CD4-positive, alpha-beta T cell treated with Interleukin-6 for 4 hours (primary cell): ENCODE results near the gene CROCC.

Source experiments
- DNase-seq: peaks from one replicate; pipeline ENCODE4 v3.0.0-alpha.2; 2020; ENCODE audit warnings: mixed read lengths

CROCC gene

DNA sequence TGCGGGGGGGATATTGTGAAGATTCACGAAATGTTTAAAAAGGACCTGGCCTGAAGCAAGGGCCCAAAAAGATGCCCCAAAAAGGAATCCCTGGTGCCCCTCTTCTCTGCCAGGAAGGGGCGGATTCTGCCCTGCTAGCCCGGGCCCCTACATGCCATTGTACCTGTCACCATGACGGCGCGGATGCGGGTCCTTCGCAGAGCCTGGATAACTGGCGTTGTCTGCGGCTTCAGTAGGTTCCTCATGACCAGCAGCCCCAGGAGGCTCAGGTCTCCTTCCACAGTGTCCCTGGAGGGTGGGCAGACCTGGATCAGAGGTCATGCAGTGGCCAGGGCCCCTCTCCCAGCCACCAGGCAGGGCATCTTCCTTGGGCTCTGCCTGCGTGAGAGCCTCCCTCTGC lies 69.8 kb downstream of the CROCC start:
- no peak for DNase-seq

DNA sequence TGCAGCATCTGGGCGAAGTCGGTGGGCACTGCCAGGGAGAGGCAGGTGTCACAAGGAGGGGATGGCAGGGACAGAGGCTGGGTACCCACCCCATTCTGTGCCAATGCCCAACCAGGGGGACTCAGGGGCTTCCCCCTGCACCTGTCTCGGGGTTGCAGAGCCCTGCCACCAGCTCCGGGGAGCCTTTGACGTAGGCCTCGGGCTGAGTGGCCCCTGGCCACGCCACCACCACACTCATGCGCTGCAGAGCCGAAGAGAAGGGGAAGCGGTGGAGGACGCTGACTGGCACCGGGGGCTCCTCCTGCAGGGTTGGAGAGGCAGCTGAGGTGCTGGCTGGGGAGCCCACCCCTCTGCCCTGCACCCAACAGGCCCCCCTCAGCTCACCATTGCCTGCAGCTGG lies 70.4 kb downstream of the CROCC start:
- no peak for DNase-seq

DNA sequence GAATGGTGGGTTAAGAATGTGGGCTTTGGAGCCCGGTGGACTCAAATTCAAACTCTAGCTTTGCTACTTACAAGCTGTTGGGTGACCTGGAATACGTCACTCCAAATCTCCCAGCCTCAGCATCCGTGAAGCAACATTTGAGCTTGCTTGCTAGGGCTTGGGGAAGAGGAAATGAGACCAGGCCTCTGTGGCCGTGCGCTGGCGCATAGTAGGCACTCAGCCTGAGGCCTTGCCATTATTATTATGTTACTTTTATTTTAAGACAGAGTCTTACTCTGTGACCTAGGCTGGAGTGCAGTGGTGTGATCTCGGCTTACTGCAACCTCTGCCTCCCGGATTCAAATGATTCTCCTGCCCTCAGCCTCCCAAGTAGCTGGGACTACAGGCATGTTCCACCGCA lies 70.9 kb downstream of the CROCC start:
- no peak for DNase-seq

DNA sequence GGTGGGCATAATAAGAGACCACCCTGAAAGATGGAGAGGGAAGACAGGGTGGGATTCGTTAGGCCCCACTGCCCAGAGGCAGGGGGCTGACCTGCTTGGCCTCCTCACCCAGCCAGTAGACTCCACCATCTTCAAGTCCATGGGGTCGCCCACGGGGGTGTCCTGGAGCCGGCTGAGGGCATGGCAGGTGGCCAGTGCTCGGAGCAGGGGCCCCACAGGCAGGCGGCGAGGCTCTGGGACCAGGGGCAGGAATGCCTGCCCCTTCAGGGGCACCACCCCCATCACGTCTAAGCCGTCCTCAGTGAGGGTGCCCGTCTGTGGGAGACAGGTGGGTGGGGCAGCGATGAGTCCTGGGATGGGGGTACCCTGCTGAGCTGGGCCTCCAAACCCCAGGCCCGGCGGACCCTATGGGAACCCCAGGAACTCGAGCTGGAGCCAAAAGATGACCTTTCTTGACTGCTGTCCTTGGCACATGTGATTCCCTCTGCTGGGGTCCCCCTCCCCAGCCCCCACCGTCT lies 71.8 kb downstream of the CROCC start:
- no peak for DNase-seq

DNA sequence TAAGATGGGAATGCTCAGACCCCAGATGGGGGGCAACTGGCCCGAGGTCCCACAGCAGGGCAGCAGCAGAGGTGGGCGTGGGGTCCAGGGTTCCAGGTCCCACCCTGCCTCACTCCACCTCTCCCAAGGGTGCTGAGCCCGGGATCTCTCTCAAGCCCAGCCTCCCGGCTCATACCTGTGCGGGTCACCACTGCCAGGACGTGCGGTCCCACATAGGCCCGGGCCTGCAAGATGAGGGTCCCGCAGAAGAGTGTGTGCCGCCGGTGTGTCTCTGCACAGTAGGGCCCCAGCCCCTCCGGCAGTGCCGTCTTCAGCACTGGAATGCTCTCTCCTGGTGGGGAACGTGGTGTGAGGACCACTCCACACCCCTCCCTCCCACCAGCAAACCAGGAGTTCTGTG lies 75.1 kb downstream of the CROCC start:
- no peak for DNase-seq

DNA sequence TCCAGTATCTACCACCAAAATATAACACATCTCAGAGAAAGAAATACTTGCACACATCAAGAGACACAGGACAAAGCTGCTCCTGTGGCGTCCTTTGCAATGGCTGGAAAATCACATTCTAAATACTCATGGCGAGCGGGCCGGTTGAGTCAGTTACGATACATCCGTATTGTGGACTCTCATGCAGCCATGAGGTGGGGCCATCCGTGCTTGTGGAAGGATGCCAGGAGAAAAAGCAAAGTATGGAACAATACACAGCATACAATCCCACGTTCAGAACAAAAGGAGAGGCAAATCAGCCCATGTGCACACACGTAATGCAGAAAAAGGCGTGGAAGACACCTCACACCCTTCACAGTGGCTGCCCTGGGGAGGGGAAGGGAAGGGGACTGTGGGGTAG lies 76.9 kb downstream of the CROCC start:
- DNase-seq, result no peak

DNA sequence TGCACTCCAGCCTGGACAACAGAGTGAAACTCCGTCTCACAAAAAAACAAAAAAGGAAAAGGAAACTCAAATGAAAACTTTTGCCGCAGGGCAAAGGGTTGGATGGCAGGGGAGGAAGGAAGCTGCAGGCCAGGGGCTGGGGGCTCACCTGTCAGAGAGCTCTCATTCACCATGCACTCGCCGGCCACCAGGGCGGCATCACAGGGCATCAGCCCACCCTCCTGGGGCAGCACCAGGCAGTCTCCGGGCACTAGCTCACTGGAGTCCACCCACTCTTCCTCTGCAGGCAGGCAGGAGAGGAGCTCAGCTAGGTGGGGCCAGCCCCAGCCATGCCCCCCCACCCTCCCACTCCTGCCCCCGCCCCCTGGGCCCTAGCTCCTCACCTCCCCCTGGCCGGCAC lies 78.1 kb downstream of the CROCC start:
- no peak for DNase-seq

DNA sequence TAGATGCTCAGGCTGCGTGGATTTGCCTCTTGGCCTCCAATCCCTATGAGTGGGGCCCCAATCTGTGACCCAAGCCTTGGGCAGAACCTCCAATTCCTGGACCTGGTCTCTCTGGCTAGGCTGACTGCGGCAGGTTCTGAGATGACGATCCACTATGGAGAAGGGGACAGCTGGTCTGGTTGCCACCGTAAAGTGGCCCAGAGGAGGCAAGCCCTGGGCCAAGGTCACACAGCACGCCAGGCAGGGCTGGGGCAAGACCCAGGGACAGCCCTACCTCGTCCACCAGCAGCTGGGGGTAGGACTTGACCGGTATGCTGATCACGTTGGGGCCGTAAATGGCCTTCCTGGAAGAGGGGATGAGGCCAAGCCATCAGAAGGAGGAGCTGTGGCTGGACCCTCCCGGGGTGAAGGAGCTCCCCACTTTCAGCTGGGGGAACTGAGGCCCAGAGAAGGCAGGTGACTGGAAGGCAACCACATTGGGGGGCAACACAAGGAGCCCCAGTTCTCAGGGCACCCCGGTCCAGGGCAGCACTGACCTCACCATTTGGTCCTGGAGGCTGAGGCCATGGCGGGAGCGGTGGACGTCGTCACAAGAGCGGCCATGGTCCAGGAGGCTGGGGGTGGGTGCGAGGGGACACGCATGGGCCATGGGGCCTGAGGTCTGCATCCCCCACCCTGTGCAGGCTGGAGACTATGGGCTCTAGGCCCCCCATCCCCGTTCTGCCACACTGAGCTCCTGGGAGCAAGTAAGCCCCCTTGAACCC lies 80.2 kb downstream of the CROCC start:
- DNase-seq, result no peak

DNA sequence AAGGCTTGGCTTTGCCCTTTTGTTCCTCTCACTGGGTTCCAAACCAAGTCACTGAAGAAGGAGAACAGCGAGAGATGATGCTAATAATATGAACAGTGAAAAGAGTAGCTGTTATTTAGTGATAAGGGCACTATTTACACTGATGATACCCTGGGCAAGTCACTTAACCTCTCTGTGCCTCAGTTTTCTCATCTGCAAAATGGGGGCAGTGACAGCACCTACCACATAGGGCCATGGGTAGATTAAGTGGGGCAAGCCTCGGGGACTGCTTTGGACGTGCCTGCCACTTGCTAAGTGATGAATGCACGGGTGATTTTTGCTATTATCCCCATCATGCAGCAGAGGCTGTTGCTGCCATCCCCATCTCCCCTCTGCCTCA lies 80.8 kb downstream of the CROCC start:
- no peak for DNase-seq

DNA sequence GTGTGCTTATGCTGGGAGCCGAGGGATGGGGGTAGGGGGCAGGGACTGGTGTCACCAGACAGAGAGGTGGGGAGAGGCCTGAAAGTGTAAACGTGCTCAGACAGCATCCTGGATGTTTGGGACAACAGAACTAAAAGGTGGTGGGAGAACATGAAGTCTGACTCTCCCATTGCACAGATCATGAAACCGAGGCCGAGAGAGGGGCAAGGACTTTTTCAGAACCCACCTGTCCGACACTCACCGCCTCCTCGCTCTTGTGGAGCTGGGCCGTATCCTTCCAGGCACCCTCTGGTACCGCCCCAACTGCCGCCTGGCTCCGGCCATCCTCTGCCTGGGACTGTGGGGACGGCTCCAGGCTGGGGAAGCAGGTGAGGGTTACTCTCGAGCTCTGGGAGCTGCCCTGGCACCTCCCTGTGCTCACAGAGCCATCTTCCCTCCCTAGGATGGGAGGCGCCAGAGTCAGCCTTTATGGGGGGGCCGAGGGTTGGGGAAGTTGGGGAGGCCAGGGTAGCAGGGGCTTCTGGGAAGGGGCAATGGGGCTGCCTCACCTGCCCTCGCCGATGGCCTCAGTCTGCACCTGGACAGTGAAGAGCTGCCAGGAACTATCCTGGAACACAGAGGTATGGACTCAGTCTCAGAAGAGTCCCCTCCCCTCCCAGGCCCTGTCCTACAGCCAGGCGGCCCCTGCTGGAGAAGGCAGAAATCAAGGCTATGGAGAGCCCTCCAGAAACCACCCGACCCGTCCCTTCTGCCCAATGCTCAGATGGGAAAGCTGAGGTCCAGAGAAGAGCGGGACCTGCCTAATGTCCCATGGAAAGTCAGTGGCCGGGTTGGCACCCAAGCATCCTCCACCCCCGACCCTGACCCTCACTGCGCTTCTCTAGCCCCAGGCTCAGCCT lies 83.0 kb downstream of the CROCC start:
- DNase-seq, result no peak

DNA sequence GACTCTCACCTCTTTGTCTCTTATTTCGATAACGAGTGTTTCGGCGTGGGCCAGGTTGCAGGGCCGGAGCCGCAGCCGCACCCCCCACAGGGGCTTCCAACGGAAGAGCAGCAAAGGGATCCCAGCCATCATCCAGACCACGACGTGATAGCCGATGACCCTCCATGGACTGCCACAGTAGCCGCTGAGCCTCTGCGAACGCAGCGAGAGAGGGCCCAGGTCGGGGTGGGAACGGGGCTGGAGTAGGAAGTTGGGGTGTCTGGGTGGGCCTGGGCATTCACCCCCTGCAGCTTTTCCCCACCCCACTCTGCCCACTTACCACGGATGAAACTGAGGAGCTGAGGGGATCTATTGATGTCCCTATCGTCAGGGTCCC lies 83.6 kb downstream of the CROCC start:
- DNase-seq, result no peak

DNA sequence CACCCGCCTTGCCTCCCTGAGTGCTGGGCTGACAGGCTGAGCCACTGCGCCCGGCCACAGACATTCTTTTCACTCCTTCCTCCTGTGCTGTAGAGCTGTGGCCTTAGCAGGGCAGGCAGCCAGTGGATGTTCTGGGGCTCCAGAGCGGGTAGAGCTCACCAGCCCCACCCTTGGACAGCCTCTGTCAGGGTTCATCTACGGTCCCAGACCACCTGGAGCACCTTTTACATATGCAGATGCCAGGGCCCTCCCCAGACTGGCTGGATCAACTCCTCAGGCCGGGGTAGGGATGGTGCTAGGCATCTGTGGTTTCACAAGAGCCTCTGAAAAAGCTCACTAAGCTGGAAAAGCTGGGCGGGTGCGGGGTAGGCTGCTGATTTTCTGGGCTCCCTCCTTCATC lies 85.4 kb downstream of the CROCC start:
- no peak for DNase-seq

DNA sequence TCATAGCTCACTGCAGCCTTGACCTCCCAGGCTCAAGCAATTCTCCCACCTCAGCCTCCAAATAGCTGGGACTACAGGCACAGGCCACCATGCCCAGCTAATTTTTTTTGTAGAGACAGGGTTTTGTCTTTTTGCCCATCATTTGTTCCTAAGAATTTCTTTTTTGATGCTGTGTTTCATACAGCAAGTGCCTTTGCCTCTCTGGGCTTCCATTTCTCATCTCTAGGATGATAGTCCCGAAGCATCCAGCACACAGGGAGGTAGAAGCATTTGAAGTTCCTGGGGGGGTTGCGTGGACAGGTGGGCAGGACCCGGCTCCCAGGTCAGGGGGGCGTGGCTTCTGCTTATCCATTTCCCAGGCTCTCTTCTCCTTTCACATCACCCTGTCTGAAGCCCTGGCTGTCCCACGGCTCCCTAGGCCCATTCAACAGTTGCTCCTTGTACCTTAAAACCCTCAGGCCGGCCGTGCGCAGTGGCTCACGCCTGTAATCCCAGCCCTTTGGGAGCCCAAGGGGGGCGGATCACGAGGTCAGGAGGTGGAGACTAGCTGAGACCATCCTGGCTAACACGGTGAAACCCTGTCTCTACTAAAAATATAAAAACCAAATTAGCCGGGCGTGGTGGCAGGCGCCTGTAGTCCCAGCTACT lies 86.6 kb downstream of the CROCC start:
- DNase-seq, result no peak

DNA sequence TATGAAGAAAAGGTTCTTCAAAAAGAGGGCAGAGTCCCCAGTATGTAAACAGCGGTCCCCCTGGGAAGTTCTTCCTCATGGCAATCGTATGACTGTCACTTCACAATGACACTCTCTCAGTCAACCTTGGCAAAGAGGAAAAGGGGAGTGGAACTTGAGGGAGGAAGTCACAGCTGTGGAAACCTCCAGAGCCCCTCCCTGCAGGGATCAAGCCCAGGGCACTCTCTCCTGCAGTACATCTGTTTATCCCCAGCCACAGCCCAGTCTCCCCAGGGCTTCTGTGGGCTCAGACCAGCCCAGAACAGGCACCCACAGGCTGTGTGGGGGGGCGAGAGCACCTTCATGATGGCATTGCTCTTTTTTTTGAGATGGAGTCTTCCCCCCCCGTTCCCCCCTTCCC lies 88.0 kb downstream of the CROCC start:
- DNase-seq, result no peak

DNA sequence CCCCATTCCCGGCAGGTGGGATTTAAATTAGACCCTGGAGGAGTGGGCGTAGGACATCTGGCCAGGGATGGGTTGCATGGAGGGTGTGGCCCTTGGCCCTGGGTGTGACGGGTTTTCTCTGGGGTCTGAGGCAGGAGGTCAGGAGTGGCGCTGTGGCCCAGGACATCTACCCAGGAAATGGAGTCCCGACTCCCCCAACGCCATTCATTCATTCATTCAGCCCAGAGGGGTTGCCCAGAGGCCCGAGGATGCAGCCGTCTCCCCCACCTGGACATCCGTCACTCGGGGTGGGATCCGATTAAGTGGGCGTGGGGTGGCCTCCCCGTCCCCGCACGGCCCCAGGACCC lies 89.3 kb downstream of the CROCC start:
- no peak for DNase-seq

DNA sequence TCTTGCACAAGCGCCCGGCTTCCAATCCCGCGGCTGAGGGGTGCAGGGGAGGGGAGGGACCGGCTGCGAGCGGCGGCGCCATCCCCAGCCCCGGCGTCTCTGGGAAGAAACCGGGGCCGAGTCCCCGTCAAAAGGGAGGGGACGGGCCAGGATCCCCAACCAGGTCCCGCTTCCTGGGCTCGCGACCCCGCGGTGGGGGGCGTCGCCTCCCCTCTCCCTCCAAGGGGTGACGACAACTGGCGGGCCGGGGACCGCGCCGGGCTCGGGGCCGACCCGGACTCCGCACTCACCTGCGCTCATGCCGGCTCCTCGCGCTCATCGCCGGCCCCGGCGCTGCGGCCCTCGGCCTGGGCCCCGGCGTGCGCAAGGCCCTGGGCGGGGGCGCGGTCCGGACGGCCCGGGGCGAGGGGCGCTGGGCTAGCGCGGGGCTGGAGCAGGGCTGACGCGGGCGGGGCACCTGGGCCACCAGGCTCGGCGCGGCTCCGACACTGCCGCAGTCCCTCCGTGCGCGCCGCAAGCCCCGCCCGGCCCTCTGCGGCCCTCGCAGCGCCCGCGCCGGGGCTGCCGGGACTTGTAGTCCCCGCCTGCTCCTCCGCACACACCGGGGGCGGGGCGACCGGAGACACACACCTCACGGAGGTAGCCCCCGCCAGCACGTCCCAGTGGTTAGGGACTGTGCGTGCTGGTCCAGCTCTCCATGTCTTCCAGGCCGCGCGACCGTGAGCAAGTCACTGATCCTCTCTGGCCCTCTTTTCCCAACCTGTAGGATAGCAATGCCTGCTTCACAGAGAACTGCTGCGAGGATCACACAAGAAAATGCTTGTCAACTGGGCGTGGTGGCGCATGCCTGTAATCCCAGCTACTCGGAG lies 89.9 kb downstream of the CROCC start, which contains the start of gene ATP13A2:
TSS of gene ATP13A2 (minus strand) at position 490 of the 869 bp plus-strand sequence. CDS start at position 300, 190 bp downstream.
- peak; percentile 92 for DNase-seq

DNA sequence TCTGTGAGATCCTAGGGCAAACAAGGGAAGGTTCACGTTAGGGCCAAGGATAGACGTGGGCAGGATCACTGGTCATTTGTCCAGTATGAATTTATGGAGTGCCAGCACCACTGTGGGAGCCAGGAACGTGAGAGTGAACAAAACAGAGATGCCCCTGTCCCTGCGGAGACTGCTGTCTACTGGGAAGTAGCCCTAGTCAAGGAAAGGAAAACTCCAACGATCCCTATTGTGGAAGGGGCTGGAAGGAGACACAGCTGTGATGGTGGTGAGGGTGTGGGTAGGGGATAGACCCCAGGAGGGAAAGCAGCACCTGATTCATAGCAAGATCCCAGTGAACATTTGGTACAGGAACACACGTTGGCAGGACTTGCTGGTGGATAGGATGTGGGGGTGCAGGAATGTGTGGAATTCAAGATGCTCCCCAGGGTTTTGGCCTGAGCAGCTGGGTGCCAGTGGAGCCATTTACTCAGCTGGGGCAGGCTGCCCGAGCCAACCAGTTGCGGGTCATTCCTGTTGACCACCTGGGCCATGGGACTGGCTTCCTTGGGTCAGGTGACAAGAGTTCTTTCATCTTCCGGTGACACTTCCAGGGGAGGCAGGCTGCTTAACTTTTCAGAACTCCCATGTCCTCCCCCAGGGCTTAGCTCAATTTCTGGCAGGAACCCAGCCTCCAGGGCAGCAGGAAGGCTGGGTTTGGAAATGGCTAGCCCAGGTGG lies 91.2 kb downstream of the CROCC start:
- DNase-seq, result no peak

DNA sequence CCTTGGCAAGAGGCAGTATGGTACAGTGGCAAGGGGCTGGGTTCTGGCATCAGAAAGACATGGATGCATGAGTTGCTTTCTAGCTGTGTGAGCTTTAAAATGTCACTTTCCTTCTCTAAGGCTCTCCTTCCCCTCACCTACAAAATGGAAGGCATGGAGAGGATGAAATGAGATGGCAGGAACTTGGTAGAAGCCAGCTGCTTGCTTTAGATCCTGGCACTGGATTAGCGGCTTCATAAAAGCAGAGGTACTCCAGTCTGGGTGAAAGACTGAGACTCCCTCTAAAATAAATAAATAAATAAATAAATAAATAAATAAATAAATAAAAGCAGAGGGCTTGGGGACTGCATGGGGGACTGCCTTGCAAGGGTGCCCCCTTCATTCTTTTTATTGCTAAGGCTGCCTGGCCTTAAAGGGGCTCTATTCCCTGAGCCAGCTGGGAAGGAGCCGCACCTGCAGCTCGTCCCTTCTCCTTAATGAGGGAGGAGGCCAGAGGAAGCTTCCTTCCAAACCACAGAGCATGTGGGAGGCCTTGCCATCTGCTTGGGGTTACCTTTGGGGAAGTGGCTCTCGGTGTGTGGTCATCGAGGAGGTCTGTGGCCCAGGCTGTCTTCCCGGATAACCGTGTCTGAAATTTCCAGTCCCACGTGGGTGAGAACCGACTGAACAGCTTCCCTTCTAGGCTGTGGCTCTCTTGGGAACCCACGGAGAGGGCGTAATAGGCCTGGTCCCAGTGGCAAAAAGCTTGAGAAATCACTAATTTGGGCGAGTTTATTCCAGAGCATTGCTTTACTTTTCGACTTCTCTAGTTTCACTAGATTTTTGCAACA lies 92.0 kb downstream of the CROCC start:
- DNase-seq, result no peak

DNA sequence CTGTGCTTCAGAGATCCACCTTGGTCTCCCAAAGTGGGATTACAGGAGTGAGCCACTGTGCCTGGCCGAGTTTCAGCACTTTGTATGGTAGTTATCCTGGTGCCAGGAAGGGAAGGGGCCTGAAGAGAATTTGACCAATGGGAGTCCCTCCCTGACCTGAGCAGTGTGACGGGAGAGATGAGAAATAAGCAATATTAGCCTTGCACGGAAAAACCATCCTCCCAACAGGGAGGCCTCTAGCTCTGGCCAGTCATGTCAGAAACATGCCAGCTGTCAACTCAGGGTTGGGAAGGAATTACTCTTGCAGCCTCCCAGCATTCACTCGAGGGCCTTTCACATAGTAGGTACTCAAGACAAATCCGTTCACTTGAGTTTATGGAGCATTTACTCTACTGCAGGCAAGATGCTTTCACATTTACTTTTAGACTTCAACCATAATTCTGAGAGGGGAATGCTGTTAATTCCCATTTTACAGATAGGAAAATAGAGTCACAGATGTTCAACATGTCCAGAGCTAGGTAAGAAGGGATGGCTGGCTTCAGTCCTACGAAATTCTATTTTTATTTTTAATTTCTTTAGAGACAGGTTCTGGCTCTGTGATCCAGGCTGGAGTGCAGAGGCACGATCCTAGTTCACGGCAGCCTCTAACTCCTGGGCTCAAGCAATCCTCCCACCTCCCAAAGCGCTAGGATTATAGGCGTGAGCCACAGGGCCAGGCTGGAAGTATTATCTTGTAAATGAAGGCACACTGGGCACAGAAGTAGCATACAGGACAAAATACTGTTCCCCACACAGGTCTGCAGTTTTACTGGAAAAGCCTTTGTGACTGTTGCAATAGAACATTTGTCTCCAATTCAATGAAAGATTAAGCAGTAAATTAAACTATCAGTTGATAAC lies 93.2 kb downstream of the CROCC start:
- no peak for DNase-seq

DNA sequence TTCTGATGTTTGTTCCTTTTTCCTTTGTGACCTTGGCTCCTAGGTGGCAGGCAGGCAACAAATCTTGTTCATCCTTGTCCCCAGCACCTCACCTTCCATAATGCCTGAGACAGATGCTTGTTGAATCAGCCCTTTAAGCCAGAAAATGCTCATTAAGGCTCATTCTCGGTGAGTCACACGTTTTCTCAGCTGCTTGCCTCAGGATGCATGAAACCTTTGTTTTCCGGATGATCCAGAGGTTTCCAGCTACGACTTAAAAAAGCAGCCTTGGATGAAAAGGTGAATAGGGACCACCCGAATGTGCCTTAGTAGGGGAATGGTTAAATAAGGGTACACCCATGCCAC lies 94.6 kb downstream of the CROCC start:
- no peak for DNase-seq
